Endothelial cell of umbilical vein (primary cell): ENCODE data around the gene APOBEC3F. TPM values are rescaled to one million over a fixed set of nuclear protein-coding genes. Genes with fewer than 3 reads are reported as not detected.

Experiments
- BruUV-seq: library from RNA; stranded (reverse); fragments of 400-500 nt; replicated peaks from 2 replicates; lab custom pipeline; 2021; lab: Mats Ljungman, UMichigan
- CTCF ChIA-PET: fragments of 300-600, 350-600 bp; sonication (Branson Sonifier 250); formaldehyde crosslinking; loops from one replicate; lab custom pipeline; 2021; ENCODE audit warnings: antibody characterized with exemption, inconsistent platforms; lab: Charles Lee
- POLR2A ChIA-PET: fragments of 300-600, 350-600 bp; sonication (Branson Sonifier 250); formaldehyde crosslinking; loops from one replicate; lab custom pipeline; 2021; ENCODE audit warnings: antibody characterized with exemption, inconsistent platforms; lab: Charles Lee
- DNase-seq: peaks from one replicate; pipeline ENCODE4 v3.0.0-alpha.2; 2011; ENCODE audit warnings: low read depth, low spot score
- FAIRE-seq: peaks from 2 replicates; lab custom pipeline; 2011; peaks lifted over from hg19 to GRCh38; lab: Jason Lieb, UNC
- H2AFZ ChIP-seq: 2 replicates; pipeline ENCODE4 v1.6.0; 2012; ENCODE audit warnings: low read depth, low read length, control low read depth, inconsistent platforms
- H3K27ac ChIP-seq: 2 replicates; pipeline ENCODE4 v1.5.1; 2011; ENCODE audit warnings: low read depth, mild to moderate bottlenecking, control low read depth, low read length, moderate library complexity; ENCODE audit not compliant: insufficient read depth
- H3K27me3 ChIP-seq, 2 experiments: 2 replicates each; pipeline versions ENCODE4 v1.6.0 to v1.6.1; 2011; ENCODE audit warnings: low read length in 2 of 2, mixed read lengths in 1 of 2; ENCODE audit not compliant: control insufficient read depth in 2 of 2, insufficient read depth in 2 of 2
- H3K36me3 ChIP-seq, 2 experiments: 2 replicates in 1 of 2; 3 replicates in 1 of 2; pipeline ENCODE4 v1.5.1; 2011; ENCODE audit warnings: low read length in 2 of 2, mild to moderate bottlenecking in 1 of 2, moderate library complexity in 1 of 2; ENCODE audit not compliant: control insufficient read depth in 2 of 2, insufficient read depth in 2 of 2; ENCODE audit errors: extremely low read depth in 1 of 2
- H3K4me1 ChIP-seq: 3 replicates; pipeline ENCODE4 v1.5.1; 2011; ENCODE audit warnings: mild to moderate bottlenecking, low read length; ENCODE audit not compliant: control insufficient read depth, insufficient read depth; ENCODE audit errors: extremely low read depth
- H3K4me2 ChIP-seq: 2 replicates; pipeline ENCODE4 v1.6.1; 2011; ENCODE audit warnings: low read length, control low read depth, mixed read lengths; ENCODE audit not compliant: insufficient read depth
- H3K4me3 ChIP-seq, 3 experiments: fragments of 200-600 bp in 1 of 3; sonication (generic), shearing (Covaris generic) in 1 of 3; replicated peaks in 1 of 3; 2 replicates each; pipeline ENCODE4 v1.5.1; 2011 to 2016; ENCODE audit warnings: control low read depth in 3 of 3, low read length in 3 of 3, mild to moderate bottlenecking in 2 of 3, inconsistent platforms in 1 of 3, low read depth in 1 of 3, moderate library complexity in 1 of 3; ENCODE audit not compliant: insufficient read depth in 1 of 3
- H3K79me2 ChIP-seq: 2 replicates; pipeline ENCODE4 v1.6.0; 2012; ENCODE audit warnings: low read length, inconsistent platforms; ENCODE audit not compliant: control insufficient read depth, insufficient read depth
- H3K9ac ChIP-seq: replicated peaks from 2 replicates; pipeline ENCODE3; 2011; ENCODE audit warnings: low read length, control low read depth; ENCODE audit not compliant: insufficient read depth; ENCODE audit errors: extremely low read depth
- H3K9me1 ChIP-seq: replicated peaks from 3 replicates; pipeline ENCODE4 v1.6.0; 2011; ENCODE audit warnings: mild to moderate bottlenecking, low read length; ENCODE audit not compliant: control insufficient read depth, insufficient read depth; ENCODE audit errors: extremely low read depth
- H3K9me3 ChIP-seq: replicated peaks from 2 replicates; pipeline ENCODE4 v1.5.1; 2012; ENCODE audit warnings: low read length, inconsistent platforms; ENCODE audit not compliant: control insufficient read depth, insufficient read depth
- H4K20me1 ChIP-seq: replicated peaks from 2 replicates; pipeline ENCODE3; 2011; ENCODE audit warnings: mild to moderate bottlenecking, low read length; ENCODE audit not compliant: control insufficient read depth, insufficient read depth; ENCODE audit errors: extremely low read depth
- CTCF ChIP-seq, 2 donors: IDR thresholded peaks; 1 replicate in 1 of 2; 2 replicates in 1 of 2; pipeline ENCODE4 v1.5.1; 2011; ENCODE audit warnings: low read length in 2 of 2, mild to moderate bottlenecking in 2 of 2, moderate library complexity in 2 of 2, control low read depth in 1 of 2, inconsistent platforms in 1 of 2, low read depth in 1 of 2; ENCODE audit not compliant: insufficient read depth in 1 of 2; ENCODE audit errors: extremely low read depth in 1 of 2
- EZH2 ChIP-seq: IDR thresholded peaks from 2 replicates; pipeline ENCODE4 v1.6.1; 2012; ENCODE audit warnings: borderline replicate concordance, low read depth, mild to moderate bottlenecking, moderate library complexity, low read length, inconsistent platforms; ENCODE audit not compliant: severe bottlenecking
- FOS ChIP-seq: IDR thresholded peaks from 2 replicates; pipeline ENCODE4 v1.6.1; 2011; ENCODE audit warnings: mild to moderate bottlenecking, low read length, moderate library complexity, borderline replicate concordance; ENCODE audit not compliant: insufficient read depth
- GATA2 ChIP-seq: IDR thresholded peaks from 2 replicates; pipeline ENCODE4 v1.7.0; 2011; ENCODE audit warnings: low read depth, mild to moderate bottlenecking, moderate library complexity, mixed read lengths, low read length; ENCODE audit not compliant: insufficient read length, insufficient read depth
- JUN ChIP-seq: IDR thresholded peaks from 2 replicates; pipeline ENCODE4 v1.6.1; 2011; ENCODE audit warnings: borderline replicate concordance, low read depth; ENCODE audit not compliant: insufficient read length, insufficient read depth
- MAX ChIP-seq: IDR thresholded peaks from 2 replicates; pipeline ENCODE4 v1.6.1; 2011; ENCODE audit not compliant: insufficient read depth, insufficient read length
- MYC ChIP-seq: IDR thresholded peaks from one replicate; pipeline ENCODE4 v1.6.1; 2011; ENCODE audit warnings: mild to moderate bottlenecking, low read depth, low read length
- POLR2A ChIP-seq: IDR thresholded peaks from 2 replicates; pipeline ENCODE4 v1.6.1; 2012; ENCODE audit warnings: low read depth, mild to moderate bottlenecking, control low read depth, low read length
- POLR2AphosphoS5 ChIP-seq: IDR thresholded peaks from 2 replicates; pipeline ENCODE4 v1.6.1; 2012; ENCODE audit warnings: low read depth, mild to moderate bottlenecking, control low read depth, low read length, moderate library complexity; ENCODE audit not compliant: insufficient read depth
- dilution Hi-C: fragments of 300-500 bp; cut with MboI; formaldehyde crosslinking; loops from one replicate; pipeline ENCODE4 v1.15.0; 2019; ENCODE audit warnings: low sequenced_read_pairs; ENCODE audit not compliant: extremely low pct_ligation_motif_present
- intact Hi-C: fragments of 100-400 bp; cut with micrococcal nuclease; formaldehyde crosslinking; loops from one replicate; pipeline ENCODE4 v1.10.0; 2022
- polyA plus RNA-seq, 4 experiments: library from polyadenylated mRNA; depleted of rRNA in 3 of 4; stranded (reverse) in 3 of 4; unstranded in 1 of 4; fragments of >200 nt; gene quantifications; 2 replicates each; pipeline versions ENCODE4 v1.2.1 to v1.2.3, GENCODE V29; 2011 to 2012; ENCODE audit warnings: missing spikeins in 1 of 4
- total RNA-seq: library from RNA; stranded (reverse); gene quantifications from 2 replicates; pipeline ENCODE4 v1.2.3, GENCODE V29; 2021

APOBEC3F gene
- total and polyA plus RNA-seq, 2 donors (not counting 3 experiments of a cell fraction or from before 2014, with no cell fraction given), result 10.2 to 11.0 TPM

DNA sequence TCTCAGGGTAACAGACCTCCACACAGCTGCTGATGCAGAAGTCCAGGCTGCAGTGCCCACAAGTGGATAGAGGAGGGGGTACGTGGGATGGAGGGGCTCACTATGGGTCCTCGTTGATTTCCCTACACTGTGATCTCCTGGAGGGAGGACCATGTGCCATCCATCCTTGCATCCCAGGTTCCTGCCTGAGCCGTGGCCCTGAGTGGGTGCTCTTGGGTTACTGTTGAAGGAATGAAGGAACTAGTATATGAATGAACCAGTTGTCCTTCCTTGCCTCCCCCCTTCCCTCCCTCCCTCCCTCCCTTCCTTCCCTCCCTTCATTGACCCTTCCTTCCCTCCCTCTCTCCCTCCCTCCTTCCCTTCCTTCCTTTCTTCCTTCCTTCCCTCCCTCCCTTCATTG, 43.1 kb upstream of the APOBEC3F start:
- no peak overlapping the region for H3K4me2 ChIP-seq
- no peaks in the 10 kb centered on the region for H3K9me3 ChIP-seq
- no peaks in the 10 kb centered on the region for H3K9me1 ChIP-seq
- no peaks in the 10 kb centered on the region for H4K20me1 ChIP-seq
- BruUV-seq, result no TSS peak
- H2AFZ ChIP-seq, result no peak overlapping the region
- dilution Hi-C loops, result no loop called here
- H3K4me3 ChIP-seq, result no peak overlapping the region
- ChIA-PET POLR2A (no interaction called here), CTCF (interaction anchor here (1.0 to 1.6 kb wide), 2 partner anchors 15 to 229 kb away, joined by 4 to 5 read pairs; partner anchors contain the start of gene APOBEC3B)
- H3K79me2 ChIP-seq, result no peaks in the 10 kb centered on the region
- H3K9ac ChIP-seq, result no peak overlapping the region
- no peaks in the 10 kb centered on the region for H3K4me1 ChIP-seq
- peaks cover 0 to 6% of the 10 kb centered on the region in 2 experiments for H3K27me3 ChIP-seq
- DNase-seq, result no peak
- TF ChIP-seq GATA2, result no peak
- no peak for TF ChIP-seq POLR2A
- no peak for TF ChIP-seq EZH2
- no peak for TF ChIP-seq POLR2AphosphoS5
- no peak for TF ChIP-seq FOS
- TF ChIP-seq MYC, result no peak
- no peak for TF ChIP-seq MAX
- no peak for TF ChIP-seq CTCF (IDR thresholded peaks at IDR 0.05; ENCODE audit: extremely low read depth in 1 of 2, insufficient read depth in 1 of 2, low read depth in 1 of 2, low read length in 2 of 2)
- no peak for TF ChIP-seq JUN
- H3K36me3 ChIP-seq, result no peaks in the 10 kb centered on the region
- intact Hi-C loops, result no loop called here
- FAIRE-seq, result no peak
- no peak overlapping the region for H3K27ac ChIP-seq
